SK-N-MC (cell line): Measurements from ENCODE around the gene ACAP2.

ENCODE experiments used
- EZH2 ChIP-seq: fragments of 200-600 bp; sonication (generic); IDR thresholded peaks from one replicate; pipeline ENCODE4 v1.6.1; 2017; ENCODE audit warnings: antibody characterized with exemption
- FOXP2 ChIP-seq: optimal IDR thresholded peaks from 2 replicates; pipeline ENCODE3; 2011; ENCODE audit warnings: mild to moderate bottlenecking, moderate library complexity; ENCODE audit not compliant: insufficient read depth; ENCODE audit errors: extremely low read length, control extremely low read depth
- POLR2AphosphoS5 ChIP-seq: IDR thresholded peaks from 2 replicates; pipeline ENCODE4 v1.6.1; 2012; ENCODE audit warnings: mild to moderate bottlenecking, low read depth, low read length, borderline replicate concordance

GRCh38 chr3:195468391-195468776, 25.6 kb upstream of the ACAP2 start:
- TF ChIP-seq EZH2 (no peak), POLR2AphosphoS5 (no peak), FOXP2 (no peak)
